HG03342 (cell line): ENCODE measurements around the gene FAM20B.
A peak's percentile ranks its signal among the peaks of the same experiment; 100 is the strongest.
"Not testable (repeated sequence)": the region's sequence is repeated elsewhere in the genome, so short reads cannot be mapped to it uniquely, and the experiment has no call there.

Source experiments
- ATAC-seq: cut with Tn5 transposase; IDR thresholded peaks from one replicate; pipeline ENCODE4 v1.9.1; 2021; ENCODE audit warnings: mild to moderate bottlenecking, moderate library complexity; ENCODE audit not compliant: unreplicated experiment

The FAM20B gene, protein sequence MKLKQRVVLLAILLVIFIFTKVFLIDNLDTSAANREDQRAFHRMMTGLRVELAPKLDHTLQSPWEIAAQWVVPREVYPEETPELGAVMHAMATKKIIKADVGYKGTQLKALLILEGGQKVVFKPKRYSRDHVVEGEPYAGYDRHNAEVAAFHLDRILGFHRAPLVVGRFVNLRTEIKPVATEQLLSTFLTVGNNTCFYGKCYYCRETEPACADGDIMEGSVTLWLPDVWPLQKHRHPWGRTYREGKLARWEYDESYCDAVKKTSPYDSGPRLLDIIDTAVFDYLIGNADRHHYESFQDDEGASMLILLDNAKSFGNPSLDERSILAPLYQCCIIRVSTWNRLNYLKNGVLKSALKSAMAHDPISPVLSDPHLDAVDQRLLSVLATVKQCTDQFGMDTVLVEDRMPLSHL

DNA sequence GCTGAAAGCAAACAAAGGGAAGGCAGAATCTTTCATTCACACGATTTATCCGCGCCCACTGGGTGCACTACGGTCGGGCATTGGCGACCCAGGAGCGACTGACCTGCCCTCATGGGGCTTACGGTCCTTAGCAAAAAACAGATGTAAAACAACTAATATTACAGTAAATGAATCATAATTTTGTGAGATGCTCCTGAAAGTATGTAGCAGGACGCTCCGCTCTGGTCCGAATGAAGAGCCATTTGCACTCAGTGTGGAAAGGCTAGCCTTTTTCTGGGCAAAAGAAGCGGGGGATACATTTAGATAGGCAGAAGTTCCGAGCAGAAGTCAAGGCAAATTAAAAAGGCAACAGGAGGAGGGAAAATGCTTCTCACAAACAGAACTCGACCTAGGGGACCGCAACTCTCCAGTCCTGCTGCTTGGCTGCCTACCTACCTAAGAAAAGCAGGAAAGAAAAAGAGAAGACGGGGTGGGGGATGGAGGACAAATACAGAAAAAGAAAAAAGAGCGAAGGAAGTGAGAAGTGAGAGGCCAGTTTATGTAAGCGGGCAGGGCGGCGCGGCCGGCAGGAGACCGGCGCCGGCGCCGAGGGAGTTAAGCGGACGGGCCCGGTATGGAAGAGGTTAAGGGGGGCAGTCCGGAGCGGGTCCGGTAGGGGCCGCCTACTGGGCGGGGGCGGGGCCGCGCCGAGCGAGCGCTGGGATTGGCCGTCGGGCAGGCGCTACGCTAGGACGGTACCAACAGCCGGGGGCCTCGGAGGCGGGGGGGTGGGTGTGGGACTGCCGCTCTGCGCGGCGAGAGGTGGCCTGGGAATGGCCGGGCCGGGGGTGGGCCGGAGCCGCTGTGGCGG is at the start of gene FAM20B:
FAM20B (plus strand) TSS at position 770 of the 850 bp plus-strand sequence. CDS start 17,954 bp downstream, outside the sequence.
- ATAC-seq = peak; percentile 79

DNA sequence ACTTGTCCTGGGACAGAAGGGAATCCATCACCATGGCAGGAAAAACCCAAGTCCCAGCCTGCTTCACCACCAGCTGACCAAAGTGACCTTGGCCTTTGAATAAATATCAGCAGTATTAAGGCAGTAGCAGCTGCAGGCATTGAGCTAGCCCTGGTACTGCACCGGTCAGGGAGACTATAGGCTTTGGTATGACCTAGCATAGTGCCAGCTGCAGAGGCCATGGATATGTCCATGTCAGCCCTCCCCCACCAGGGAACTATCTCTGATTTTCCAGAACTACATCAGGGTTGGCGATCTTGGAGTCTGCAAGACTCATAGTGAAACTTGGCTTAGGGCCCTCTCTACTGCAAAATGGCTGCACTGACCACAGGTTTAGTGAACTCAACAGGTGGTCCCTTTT is 49.2 kb upstream of the FAM20B start:
- no peak for ATAC-seq

DNA sequence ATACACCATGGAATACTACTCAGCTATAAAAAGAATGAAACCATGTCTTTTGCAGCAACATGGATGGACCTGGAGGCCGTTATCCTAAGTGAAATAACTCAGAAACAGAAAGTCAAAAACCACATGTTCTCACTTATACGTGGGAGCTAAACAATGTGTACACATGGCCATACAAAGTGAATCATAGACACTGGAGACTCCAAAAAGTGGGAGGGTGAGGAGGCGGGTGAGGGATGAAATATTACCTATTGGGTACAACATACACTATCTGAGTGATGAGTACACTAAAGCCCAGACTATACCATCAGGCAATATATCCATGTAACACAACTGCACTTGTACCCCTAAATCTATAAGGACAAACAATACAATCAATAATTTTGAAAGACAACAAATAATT is 39.5 kb upstream of the FAM20B start:
- ATAC-seq = no peak

DNA sequence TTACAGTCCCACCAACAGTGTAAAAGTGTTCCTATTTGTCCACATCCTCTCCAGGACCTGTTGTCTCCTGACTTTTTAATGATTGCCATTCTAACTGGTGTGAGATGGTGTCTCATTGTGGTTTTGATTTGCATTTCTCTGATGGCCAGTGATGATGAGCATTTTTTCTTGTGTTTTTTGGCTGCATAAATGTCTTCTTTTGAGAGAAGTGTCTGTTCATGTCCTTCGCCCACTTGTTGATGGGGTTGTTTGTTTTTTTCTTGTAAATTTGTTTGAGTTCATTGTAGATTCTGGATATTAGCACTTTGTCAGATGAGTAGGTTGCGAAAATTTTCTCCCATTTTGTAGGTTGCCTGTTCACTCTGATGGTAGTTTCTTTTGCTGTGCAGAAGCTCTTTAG is 37.5 kb upstream of the FAM20B start:
- ATAC-seq = not testable (repeated sequence)

DNA sequence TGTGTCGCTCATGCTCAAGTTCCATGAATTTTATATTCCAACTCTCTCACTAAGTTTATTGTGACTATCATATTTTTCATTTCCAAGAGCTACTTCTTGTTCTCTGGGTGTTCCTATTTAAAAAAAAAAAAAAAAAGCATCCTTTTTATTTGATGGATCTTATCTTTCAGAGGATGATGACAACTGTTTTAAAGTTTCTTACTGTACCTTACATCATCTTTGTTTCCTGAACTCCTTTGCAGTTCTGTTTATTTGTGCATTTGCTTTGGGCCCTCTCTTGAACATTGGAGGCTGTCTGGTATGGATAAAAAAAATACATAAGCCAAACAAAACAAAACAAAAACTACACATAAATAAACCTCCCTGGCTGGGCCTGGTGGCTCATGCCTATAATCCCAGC is 32.1 kb upstream of the FAM20B start:
- no peak for ATAC-seq

DNA sequence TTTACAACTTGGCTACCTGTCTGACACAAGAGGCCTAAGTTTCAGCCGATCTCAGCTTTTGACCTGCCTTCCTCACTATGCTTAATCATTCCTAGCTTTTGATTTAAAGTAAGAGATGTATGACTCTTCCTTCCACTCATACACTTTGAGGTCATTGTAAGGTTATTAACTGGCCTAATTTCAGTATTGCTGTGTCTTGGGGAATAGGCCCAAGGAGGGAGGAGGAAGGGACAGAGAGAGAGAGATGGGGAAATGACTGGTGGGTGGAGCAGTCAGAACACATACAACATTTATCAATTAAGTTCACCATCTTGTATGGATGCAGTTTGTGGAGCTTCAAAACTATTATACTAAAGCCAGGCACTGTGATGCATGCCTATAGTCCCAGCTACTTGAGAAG is 28.3 kb upstream of the FAM20B start:
- ATAC-seq = no peak

DNA sequence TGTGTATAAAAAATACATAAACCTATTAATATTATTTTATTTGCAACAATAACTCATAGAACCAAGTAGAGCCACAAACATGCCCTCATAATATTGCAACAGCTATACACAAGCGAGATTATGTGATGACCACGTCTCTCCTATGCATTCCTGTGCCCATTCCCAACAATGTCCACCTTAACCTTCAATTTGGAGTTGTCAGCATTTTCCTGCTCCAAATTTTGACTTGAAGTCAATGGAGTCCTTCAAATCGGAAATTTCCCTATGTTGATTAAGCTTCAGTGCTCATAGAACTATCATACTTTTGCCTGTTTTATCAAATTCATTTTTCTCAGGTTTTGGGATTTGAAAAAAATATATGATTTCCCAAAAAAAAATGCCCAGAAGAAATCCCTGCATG is 27.4 kb upstream of the FAM20B start:
- no peak for ATAC-seq

DNA sequence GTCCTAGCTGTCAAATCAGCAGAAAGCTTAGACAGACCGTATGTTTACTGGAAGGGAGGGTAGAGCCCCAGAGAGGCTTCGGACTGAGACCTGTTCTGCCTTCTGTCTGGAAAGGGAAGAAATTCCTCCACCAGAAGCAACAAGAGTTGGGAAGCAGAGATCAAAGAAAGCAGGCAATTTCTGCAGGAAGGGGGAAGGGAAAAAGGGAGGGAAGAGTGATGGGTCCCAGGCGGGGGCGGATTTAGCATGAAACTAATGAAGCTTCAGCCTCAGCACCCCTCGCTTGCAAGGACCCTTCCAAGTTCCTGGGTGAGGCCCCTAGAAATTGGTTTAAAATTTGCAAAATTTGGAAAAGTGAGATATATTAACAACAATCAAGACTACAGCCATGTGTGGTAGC is 26.6 kb upstream of the FAM20B start:
- ATAC-seq = no peak

DNA sequence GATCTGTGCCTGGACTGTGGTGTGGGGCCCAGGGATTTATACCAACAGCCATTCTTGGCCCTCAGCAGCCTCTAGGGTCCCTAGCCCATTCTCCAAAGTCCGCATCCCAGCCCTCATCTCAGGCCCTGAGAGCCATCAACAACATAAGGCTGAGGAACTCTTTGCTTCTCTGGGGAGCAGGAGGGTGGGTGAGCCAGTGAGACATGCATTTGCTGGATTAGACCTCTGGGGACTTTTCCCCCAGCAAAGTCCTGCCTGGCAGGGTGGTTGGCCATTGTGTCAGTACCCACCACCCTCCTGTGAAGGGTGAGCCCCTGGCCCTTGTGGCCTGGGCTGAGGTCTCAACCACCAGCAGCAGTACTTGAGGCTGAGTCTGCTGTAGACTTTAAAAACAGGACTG is 24.2 kb upstream of the FAM20B start:
- no peak for ATAC-seq

DNA sequence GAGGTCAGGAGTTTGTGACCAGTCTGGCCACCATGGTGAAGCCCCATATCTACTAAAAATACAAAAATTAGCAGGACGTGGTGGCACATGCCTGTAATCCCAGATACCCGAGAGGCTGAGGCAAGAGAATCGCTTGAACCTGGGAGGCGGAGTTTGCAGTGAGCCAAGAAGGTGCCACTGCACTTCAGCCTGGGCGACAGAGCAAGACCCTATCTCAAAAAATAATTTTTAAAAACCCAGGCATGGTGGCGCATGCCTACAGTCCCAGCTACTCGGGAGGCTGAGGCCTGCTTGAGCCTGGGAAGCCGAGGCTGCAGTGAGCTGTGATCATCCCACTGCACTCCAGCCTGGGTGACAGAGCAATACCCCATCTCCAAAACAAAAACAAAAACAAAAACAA is 23.6 kb upstream of the FAM20B start:
- ATAC-seq = not testable (repeated sequence)

DNA sequence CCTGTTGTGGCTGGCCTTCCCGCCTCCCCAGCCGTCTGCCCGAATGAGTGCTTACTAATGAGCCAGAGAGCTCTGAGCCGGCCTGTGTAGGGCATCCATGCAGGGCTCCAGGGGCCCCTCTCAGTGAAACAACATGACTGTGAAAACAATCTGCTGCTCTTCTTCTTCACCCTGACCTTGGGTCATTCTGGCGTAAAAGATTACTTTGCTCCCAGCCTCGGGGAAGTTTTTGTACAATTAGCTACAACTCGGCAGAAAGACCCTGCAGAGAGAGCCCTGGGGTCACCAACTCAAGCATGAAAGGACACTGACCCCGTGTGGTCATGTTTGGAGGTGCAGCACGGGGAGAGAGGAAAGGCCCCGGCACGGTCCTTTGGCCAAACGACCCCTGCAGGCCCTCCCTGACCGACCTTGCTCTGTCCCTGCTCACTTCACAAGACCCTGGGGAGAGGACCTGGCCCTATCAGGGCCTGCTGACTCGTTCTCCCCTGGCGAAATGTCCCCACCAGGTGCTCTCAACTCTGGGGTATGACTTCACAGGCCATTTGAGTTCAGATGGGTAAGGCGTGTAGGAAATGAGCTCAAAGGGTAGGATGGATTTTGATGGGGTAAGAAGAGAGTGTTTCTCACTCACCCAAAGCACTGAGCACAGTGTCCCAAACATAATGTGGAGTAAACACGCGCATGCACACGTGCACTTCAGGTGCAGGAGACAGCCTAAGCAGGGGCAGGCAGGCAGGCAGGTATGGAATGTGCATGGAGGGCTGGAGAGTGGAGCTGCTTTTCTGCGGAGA is 22.9 kb upstream of the FAM20B start:
- ATAC-seq = peak; percentile 81

DNA sequence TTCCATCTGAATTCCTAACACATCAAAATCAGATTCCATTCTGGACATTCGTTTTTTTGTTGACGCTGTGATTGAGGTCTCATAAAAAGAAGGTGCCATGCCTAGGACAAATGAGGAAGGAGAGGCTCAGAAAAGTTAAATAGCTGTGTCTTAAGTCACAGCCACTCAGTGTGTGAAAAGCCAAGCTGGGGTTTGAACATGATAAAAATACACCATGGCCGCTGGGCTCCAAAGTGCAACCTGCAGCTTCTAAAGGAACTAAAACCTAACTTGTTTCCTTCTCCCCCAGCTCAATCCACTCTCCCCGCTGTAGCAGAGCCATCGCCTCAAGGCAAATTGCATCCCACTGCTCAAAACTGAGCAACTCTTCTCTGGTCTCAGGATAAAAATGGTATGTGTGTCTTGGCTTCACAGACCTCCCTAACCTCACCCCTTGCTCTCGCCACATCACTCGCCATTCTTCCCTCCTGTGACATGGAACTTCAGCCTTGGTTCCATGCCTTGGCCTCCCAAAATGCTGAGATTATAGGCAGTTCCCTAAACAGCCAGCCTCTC is 22.1 kb upstream of the FAM20B start:
- ATAC-seq = no peak

DNA sequence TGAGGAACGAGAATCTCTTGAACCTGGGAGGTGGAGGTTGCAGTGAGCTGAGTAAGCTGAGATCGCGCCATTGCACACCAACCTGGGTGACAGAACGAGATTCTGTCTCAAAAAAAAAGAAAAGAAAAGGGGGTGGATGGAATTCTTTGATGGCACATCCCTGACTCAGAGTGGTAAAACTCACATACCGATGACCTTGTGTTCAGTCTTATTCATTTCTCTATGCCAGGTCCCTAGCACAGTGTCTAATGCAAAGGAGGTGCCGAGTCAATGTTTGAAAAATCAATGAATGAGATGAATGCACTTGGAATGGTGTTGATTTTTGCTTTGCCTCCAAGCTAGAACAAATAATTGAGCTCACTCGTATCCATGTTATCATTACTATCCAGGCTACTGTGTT is 18.5 kb upstream of the FAM20B start:
- ATAC-seq = no peak

DNA sequence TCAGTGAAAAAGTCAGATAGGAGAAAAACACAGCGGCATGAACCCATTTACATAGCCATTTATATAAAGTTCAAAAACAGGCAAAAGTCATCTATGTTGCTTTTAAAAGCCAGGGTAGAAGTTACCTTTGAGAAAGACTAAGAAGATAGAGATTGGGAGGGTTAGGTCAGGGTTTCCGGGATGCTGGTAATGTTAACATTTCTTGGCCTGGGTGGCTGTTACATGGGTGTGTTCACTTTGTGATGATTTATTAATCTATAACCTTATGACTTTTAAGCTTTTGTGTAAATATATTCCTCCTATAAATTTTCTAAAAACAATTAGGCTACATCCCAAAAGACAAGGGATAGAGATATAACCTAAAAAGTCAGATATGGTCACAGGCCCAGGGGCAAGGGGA is 15.0 kb upstream of the FAM20B start:
- ATAC-seq = no peak

DNA sequence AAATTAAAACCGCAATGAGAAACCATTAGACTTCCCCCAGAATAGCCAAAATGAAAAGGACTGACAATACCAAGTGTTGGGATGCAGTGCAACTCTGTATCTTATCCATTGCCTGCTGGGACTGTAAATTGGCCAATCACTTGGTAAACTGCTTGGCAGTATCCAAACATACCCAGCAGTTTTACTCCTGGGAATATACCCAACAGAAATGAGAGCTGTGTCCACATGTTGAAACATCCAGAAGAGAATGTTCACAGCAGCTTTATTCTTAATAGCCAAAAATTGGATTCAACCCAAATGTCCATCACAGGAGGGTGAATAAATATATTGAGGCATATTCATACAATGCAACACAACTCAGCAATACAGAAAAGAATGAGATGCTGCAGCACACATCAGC is 13.7 kb upstream of the FAM20B start:
- ATAC-seq = no peak

DNA sequence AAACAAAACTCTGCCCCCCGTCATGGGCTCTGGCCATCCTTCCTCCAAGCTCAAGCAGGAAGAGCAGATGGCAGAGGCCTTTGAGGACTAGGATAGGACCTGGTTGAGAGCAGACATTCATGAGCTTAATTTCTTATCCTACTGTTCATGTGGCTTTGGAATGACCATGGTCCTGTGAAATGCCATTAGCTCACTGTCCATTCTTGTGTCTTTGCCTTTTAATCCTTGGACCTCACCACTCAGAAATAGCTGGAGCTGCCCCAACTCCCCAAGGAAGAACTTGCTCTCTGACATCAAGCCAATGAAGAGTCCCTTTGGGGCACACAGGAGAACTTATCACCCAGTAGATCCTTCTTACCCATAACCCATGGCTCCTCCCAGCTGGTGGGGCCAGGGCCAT is 11.6 kb upstream of the FAM20B start:
- no peak for ATAC-seq

DNA sequence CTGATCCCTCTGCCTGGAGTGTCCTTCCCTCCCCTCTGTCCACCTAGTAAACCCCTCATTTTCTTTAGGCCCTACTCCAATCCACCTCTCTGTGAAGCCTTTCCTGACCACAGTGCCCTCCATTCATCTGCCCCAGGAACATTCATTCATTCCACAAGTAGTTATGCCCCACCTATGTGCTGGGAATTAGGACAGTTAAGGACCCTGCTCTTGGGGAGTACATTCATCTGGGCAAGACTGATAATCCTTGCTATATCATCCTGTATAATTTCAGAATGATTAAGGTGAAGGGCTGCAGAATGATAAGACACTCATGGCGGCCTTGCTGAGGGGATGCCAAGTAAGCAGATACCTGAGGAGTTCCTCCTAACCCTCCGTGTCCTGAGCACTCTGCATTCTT is 10.3 kb upstream of the FAM20B start:
- no peak for ATAC-seq

DNA sequence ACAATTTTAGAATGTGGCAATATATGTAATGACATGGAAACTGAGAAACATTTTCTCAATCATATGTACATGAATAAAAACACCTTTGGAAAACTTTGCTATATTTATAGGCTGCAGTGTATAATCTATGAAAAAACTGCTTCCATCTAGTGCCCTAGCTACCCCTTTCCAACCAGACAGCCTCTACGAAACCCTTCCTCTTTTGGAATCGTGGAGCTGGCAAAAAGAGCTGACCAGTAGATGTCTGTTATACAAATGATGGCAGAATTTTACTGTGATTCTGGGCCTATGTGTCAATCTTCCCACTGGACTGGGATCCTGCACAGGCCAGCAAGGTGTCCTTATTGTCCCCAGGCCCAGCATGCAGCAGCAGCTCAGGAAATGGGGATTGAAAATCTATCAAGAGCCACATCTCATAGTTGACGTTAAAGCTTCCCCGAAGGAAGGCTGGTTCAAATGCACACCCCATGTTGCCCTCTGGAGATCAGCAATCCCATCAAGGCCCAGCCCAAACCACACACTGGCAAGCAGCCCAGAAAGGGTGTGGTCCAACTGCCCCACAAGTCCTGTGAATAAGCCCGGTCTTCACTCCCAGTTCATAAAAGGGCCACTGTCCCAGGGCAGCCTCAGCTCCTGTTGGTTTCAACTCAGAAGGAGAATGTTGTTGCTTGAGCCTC is 8.8 kb upstream of the FAM20B start:
- no peak for ATAC-seq

DNA sequence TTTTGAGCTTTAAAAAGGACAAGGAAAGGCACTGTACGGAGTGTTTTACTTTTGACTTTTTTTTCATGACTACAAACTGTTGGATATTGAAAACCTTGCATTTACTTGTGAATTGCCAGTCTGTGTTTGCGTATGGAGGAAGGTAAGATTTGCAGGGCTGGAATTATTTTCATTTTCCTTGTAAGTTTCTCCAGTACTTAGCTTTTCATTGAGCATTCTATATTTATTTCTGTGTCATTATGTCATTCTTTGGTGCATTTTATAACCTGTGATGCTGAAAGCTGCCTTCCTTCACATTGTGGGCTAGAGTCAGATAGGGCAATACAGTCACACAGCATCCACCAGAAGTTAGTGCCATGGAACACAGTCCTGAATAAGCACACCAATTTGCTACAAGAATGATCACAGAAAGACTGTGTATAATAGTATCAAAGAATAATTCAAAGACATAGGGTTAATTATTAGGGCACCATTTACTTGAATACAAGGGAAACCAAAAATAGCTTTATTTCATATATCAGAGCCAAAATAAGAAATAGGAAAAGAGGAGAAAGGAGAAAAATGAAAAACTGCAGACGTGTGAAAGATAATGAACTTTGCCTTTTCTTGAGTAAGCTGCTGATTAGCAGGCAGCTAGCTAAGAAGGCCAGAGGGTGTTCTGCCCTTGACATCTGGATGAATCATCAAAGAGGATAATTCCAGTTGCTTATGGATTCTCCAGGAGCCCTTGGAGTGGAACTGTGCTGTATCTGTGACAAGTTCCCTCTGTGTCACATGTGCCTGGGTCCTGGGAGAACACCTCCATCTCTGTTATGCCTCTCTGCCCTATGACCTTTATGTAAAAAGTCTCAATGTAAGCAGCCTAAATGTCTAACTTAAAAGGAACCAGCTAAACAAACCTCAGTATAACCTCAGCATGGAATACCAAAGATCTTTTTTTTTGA is 8.0 kb upstream of the FAM20B start:
- no peak for ATAC-seq
